RWPE1 (cell line): ENCODE results near the gene RGS12.

Experiments
- CTCF ChIA-PET: fragments of 350-600 bp; sonication (Branson Sonifier 250); formaldehyde crosslinking; extraction: SDS; loops from one replicate; lab custom pipeline; 2021; lab: Yijun Ruan, JAX
- POLR2A ChIA-PET: fragments of 400-600 bp; formaldehyde crosslinking; extraction: SDS; loops from one replicate; lab custom pipeline; 2020; ENCODE audit warnings: antibody characterized with exemption; ENCODE audit not compliant: low non-redundant PET; lab: Yijun Ruan, JAX
- DNase-seq: peaks from one replicate; pipeline ENCODE4 v3.0.0; 2012; ENCODE audit warnings: low spot score
- H3K27ac ChIP-seq: fragments of 450-650 bp; 2 replicates; pipeline ENCODE4 v1.5.1; 2017
- CTCF ChIP-seq: fragments of 450-650 bp; conservative IDR thresholded peaks from 2 replicates; pipeline ENCODE4 v1.5.1; 2017; ENCODE audit warnings: low read depth, mild to moderate bottlenecking

The RGS12 gene

GRCh38 chr4:3254302-3255131 lies 38.3 kb upstream of the RGS12 start:
- CTCF ChIA-PET: no interaction called here
- H3K27ac ChIP-seq: no peak overlapping the region

GRCh38 chr4:3255611-3256186 lies 37.1 kb upstream of the RGS12 start:
- ChIA-PET POLR2A (no interaction called here), CTCF (no interaction called here)
- no peak for DNase-seq
- H3K27ac ChIP-seq: no peak overlapping the region
- no peak for TF ChIP-seq CTCF

More at GRCh38 chr4:3254302-3255131, 38.3 kb upstream of the RGS12 start:
- POLR2A ChIA-PET: no interaction called here
- DNase-seq: no peak
- no peak for TF ChIP-seq CTCF

- ChIA-PET POLR2A (no interaction called here), CTCF (no interaction called here)
- no peak overlapping the region for H3K27ac ChIP-seq
- TF ChIP-seq CTCF: no peak
- no peak for DNase-seq
These were observed 36.4 kb upstream of the RGS12 start for GRCh38 chr4:3256230-3257102.

- POLR2A ChIA-PET: no interaction called here
These were observed 35.7 kb upstream of the RGS12 start for GRCh38 chr4:3257103-3257555.

GRCh38 chr4:3257556-3258482 lies 35.0 kb upstream of the RGS12 start:
- ChIA-PET POLR2A (no interaction called here), CTCF (no interaction called here)
- peak overlapping the region; percentile 8; the same call in 1 of the 2 replicates for H3K27ac ChIP-seq
- DNase-seq: peak; percentile 76
- TF ChIP-seq CTCF: no peak

More at GRCh38 chr4:3257103-3257555, 35.7 kb upstream of the RGS12 start:
- H3K27ac ChIP-seq: no peak overlapping the region
- CTCF ChIA-PET: no interaction called here
- no peak for TF ChIP-seq CTCF
- peak; percentile 65 for DNase-seq
